Activated naive CD4-positive, alpha-beta T cell treated with anti-CD3 and anti-CD28 coated beads, Interleukin-2, amount 50 U/mL, for 24 hours (primary cell): ENCODE measurements around the gene KIF25.

Experiments used
- H3K27ac Mint-ChIP-seq: one replicate; pipeline ENCODE4 v1.8.0; 2021; ENCODE audit warnings: mild to moderate bottlenecking, mixed read lengths
- H3K27me3 Mint-ChIP-seq: one replicate; pipeline ENCODE4 v1.8.0; 2021; ENCODE audit warnings: mixed read lengths
- H3K36me3 Mint-ChIP-seq: one replicate; pipeline ENCODE4 v1.8.0; 2021; ENCODE audit warnings: mixed read lengths
- H3K4me1 Mint-ChIP-seq: one replicate; pipeline ENCODE4 v1.8.0; 2021; ENCODE audit warnings: mixed read lengths
- H3K4me3 Mint-ChIP-seq: one replicate; pipeline ENCODE4 v1.8.0; 2021; ENCODE audit warnings: mild to moderate bottlenecking, mixed read lengths
- H3K9me3 Mint-ChIP-seq: one replicate; pipeline ENCODE4 v1.8.0; 2021; ENCODE audit warnings: mixed read lengths

The KIF25 gene

DNA sequence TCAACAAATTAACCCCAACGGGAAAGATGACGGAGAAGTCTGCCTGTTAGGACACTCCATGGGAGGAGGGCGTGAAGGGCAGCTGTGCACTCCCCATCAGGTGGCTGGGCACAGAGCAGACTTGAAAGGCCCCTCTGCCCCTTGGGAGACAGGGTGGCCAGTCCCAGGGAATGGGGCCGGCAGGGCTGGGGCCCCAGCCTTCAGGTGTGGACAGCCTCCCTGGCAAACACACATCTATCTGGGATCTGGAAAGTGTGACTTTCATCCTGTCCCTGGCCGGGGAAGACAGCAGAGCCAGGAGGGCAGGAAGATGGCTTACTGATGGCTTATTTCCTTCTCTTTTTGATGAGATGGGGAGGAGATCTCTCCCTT, 86.0 kb downstream of the KIF25 start:
- Mint-ChIP-seq H3K36me3 (no peaks in the 10 kb centered on the region), H3K27me3 (no peaks in the 10 kb centered on the region), H3K27ac (no peak overlapping the region), H3K9me3 (no peaks in the 10 kb centered on the region), H3K4me3 (no peak overlapping the region), H3K4me1 (no peaks in the 10 kb centered on the region)

DNA sequence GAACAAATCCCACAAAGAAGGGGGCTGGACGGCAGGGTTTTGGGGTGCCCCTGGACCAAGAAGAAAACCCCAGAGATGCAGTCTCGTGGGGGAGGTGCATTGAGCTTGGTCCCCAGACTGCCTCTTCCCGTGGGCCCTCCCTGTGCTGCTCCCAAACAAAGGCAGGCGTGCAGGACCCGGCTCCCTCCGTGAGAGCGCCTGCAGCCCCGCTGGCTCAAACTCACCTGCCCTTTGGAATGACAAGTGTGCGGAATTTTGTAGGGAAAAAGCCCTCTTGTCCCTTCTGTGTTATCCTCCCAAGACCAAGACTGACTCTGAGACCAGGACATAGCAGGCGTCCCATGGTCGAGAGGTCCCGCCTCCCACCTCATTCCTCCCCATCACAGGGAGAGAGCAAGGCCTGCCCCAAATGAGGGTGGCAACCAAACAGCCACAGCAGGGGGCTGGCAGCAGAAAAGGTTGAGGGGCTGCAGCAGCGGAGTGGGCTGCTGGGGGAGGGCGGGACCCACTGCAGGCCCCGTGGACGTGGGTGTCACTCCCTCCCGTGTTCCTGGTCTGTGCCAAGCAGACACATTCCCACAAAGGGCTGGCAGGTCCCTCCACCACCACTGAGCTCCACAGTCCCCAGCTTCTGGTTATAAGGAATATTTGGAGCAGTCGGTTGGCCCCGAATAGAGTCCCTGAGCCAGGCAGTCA, 87.1 kb downstream of the KIF25 start:
- Mint-ChIP-seq H3K27ac (no peak overlapping the region), H3K4me1 (no peaks in the 10 kb centered on the region), H3K9me3 (no peaks in the 10 kb centered on the region), H3K36me3 (no peaks in the 10 kb centered on the region), H3K4me3 (no peak overlapping the region), H3K27me3 (no peaks in the 10 kb centered on the region)

DNA sequence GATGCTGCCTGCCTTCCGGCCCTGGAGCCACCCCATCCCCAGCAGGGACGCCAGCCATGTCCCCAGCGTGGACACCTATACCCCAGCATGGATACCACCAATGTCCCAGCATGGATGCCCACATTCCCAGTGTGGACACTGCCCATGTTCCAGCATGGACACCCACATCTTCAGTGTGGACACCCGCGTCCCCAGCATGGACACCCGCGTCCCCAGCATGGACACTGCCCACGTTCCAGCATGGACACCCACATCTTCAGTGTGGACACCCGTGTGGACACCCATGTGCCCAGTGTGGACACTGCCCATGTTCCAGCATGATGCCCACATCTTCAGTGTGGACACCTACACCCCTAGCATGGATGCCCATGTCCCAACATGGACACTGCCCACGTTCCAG, 88.6 kb downstream of the KIF25 start:
- Mint-ChIP-seq H3K9me3 (no peaks in the 10 kb centered on the region), H3K4me1 (no peaks in the 10 kb centered on the region), H3K36me3 (no peaks in the 10 kb centered on the region), H3K4me3 (no peak overlapping the region), H3K27ac (no peak overlapping the region), H3K27me3 (no peaks in the 10 kb centered on the region)

DNA sequence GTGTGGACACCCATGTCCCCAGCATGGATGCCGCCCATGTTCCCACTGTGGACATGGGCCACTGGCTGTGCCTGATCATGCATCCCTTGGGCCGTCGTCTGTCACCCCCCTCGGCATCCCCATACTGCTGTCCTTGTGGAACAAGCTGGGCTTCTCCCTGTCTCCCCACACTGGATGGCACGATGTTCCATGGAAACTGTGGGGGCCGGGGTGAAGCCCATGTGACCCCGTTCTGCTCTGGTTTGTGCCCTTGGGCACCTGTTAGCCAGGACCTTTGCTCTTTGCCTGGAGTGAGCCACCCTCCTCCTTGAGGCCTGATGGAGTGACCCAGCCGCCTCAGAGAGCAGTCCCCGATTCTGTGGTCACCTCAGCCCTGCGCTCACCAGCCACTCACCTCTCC, 89.1 kb downstream of the KIF25 start:
- Mint-ChIP-seq H3K27me3 (no peaks in the 10 kb centered on the region), H3K4me3 (no peak overlapping the region), H3K27ac (no peak overlapping the region)

GRCh38 chr6:168087436-168088160, 90.1 kb downstream of the KIF25 start:
- H3K36me3 Mint-ChIP-seq, result no peaks in the 10 kb centered on the region
- H3K27ac Mint-ChIP-seq, result no peak overlapping the region
- no peaks in the 10 kb centered on the region for H3K27me3 Mint-ChIP-seq
- no peaks in the 10 kb centered on the region for H3K9me3 Mint-ChIP-seq
- H3K4me3 Mint-ChIP-seq, result no peak overlapping the region
- H3K4me1 Mint-ChIP-seq, result no peaks in the 10 kb centered on the region

More for the DNA sequence above, 89.1 kb downstream of the KIF25 start:
- Mint-ChIP-seq H3K9me3 (no peaks in the 10 kb centered on the region), H3K36me3 (no peaks in the 10 kb centered on the region), H3K4me1 (no peaks in the 10 kb centered on the region)

DNA sequence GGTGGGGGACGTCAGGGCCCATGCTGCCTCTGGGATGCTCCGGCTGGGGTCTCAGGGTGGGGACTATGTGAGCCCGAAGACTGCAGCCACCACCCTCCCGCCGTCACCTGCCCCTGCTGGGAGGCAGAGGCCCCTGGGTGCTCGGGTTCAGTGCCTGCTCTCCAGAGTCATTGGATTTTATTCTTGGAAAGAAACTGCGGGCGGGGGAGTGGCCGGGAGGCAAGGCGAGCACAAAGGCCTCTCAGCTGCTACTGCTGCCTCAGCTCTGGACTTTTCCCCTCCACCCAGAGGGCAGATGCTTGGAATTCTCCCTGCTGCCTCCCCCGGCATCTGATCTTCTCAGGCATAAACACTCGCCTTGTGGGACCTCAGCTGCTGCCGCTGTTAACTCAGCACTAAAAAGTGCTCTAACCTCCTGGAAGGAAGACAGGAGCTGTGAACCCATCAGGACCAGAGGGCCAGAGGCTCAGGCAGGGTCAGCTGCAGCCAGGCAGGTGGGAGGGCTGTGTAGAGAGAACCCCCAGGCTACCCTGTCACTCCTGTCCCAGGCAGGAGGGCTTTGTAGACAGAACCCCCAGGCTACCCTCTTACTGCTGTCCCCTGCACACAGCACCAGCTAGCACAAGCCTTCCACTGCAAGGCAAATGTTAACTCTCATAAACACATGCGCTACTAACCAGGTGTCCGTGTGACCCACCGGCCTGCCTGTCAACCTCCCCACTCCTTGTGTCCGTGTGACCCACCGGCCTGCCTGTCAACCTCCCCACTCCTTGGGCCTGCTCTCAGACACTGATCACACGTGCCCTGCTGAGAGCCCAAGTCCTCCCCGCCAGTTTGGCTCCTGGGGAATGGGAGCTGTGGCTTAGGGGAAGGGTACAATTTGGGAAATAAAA, 90.9 kb downstream of the KIF25 start:
- Mint-ChIP-seq H3K36me3 (no peaks in the 10 kb centered on the region), H3K9me3 (no peaks in the 10 kb centered on the region), H3K27me3 (no peaks in the 10 kb centered on the region), H3K27ac (no peak overlapping the region), H3K4me1 (peaks cover 3% of the 10 kb centered on the region), H3K4me3 (no peak overlapping the region)

GRCh38 chr6:168089186-168090063, 92.0 kb downstream of the KIF25 start:
- no peaks in the 10 kb centered on the region for H3K36me3 Mint-ChIP-seq
- H3K4me1 Mint-ChIP-seq, result peaks cover 3% of the 10 kb centered on the region
- H3K4me3 Mint-ChIP-seq, result no peak overlapping the region
- H3K27me3 Mint-ChIP-seq, result no peaks in the 10 kb centered on the region
- no peaks in the 10 kb centered on the region for H3K9me3 Mint-ChIP-seq
- no peak overlapping the region for H3K27ac Mint-ChIP-seq

GRCh38 chr6:168090064-168090690, 92.7 kb downstream of the KIF25 start:
- H3K27ac Mint-ChIP-seq, result no peak overlapping the region
- no peak overlapping the region for H3K4me3 Mint-ChIP-seq
- peaks cover 3% of the 10 kb centered on the region for H3K4me1 Mint-ChIP-seq
- no peaks in the 10 kb centered on the region for H3K36me3 Mint-ChIP-seq
- H3K9me3 Mint-ChIP-seq, result no peaks in the 10 kb centered on the region
- no peaks in the 10 kb centered on the region for H3K27me3 Mint-ChIP-seq

DNA sequence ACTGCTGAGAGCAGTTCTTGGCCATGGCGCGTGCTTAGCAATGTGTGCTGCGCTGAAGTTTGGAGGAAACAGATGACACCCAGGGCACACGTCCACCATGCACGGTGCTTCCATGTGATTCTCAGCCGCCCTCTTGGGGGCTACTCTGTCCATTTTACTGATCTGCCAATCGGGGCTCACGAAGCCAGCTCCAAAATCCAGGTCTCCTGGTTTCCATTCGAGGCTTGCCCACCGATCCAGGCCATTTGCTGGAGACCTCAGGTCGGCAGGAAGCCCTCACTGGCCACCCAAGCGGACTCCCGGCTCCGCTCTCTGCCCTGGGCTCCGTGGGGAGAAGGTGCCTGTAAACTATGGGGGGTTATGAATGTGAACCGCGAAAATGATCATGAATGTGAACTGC, 93.2 kb downstream of the KIF25 start:
- H3K4me3 Mint-ChIP-seq, result no peak overlapping the region
- no peaks in the 10 kb centered on the region for H3K9me3 Mint-ChIP-seq
- no peak overlapping the region for H3K27ac Mint-ChIP-seq
- H3K36me3 Mint-ChIP-seq, result no peaks in the 10 kb centered on the region
- peaks cover 3% of the 10 kb centered on the region for H3K4me1 Mint-ChIP-seq
- no peaks in the 10 kb centered on the region for H3K27me3 Mint-ChIP-seq

GRCh38 chr6:168091381-168092264, 94.2 kb downstream of the KIF25 start:
- peaks cover 3% of the 10 kb centered on the region for H3K4me1 Mint-ChIP-seq
- no peaks in the 10 kb centered on the region for H3K9me3 Mint-ChIP-seq
- H3K27ac Mint-ChIP-seq, result no peak overlapping the region
- no peaks in the 10 kb centered on the region for H3K36me3 Mint-ChIP-seq
- no peaks in the 10 kb centered on the region for H3K27me3 Mint-ChIP-seq
- H3K4me3 Mint-ChIP-seq, result no peak overlapping the region

GRCh38 chr6:168092541-168092940, 95.1 kb downstream of the KIF25 start:
- H3K4me1 Mint-ChIP-seq, result peaks cover 3% of the 10 kb centered on the region
- no peaks in the 10 kb centered on the region for H3K9me3 Mint-ChIP-seq
- no peaks in the 10 kb centered on the region for H3K27me3 Mint-ChIP-seq
- no peaks in the 10 kb centered on the region for H3K36me3 Mint-ChIP-seq
- H3K27ac Mint-ChIP-seq, result no peak overlapping the region
- no peak overlapping the region for H3K4me3 Mint-ChIP-seq

DNA sequence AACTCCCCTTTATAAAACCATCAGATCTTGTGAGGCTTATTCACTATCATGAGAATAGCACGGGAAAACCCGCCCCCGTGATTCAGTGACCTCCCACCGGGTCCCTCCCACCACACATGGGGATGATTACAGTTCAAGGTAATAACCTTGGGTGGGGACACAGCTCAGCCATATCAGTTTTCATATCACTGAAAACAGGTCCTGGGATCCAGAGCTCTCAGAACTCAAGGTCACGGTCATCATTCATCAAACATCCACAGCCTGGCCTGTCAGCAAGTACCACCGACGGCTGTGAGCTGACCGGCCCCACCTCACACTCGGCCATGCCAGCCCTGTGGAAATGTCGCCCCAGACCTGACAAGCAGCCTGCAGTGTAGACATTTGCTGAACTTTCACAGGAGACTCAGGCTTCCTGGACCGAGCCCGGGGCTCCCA, 95.6 kb downstream of the KIF25 start:
- Mint-ChIP-seq H3K27me3 (peaks cover 2% of the 10 kb centered on the region), H3K27ac (no peak overlapping the region), H3K4me1 (peaks cover 3% of the 10 kb centered on the region), H3K9me3 (no peaks in the 10 kb centered on the region), H3K4me3 (no peak overlapping the region), H3K36me3 (no peaks in the 10 kb centered on the region)

DNA sequence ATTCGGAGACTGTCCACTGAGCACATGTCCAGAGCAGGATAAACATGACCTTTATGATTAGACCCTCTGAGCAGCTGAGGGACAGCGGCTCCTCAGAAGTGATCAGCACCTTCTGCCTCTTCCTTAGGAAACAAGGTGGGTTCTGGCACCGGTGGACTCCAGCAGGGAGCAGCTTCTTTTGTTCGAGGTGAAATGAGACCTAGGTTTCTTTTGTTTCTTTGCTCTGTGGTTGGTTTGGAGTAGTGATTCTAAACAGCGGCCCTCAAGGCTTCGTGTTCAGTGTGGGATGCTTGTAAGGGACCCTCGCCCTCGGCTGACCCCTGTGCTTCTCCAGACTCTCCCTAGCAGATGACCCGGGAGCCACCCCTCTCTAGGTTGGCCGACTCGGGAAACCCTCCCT, 96.2 kb downstream of the KIF25 start:
- peaks cover 3% of the 10 kb centered on the region for H3K4me1 Mint-ChIP-seq
- H3K27me3 Mint-ChIP-seq, result peaks cover 2% of the 10 kb centered on the region
- no peak overlapping the region for H3K4me3 Mint-ChIP-seq
- no peaks in the 10 kb centered on the region for H3K36me3 Mint-ChIP-seq
- no peaks in the 10 kb centered on the region for H3K9me3 Mint-ChIP-seq
- no peak overlapping the region for H3K27ac Mint-ChIP-seq
